Measurements from ENCODE around the gene ZFP57. TPM values are rescaled to one million over a fixed set of nuclear protein-coding genes. Genes with fewer than 3 reads are reported as not detected.
"Not testable (repeated sequence)": the region's sequence is repeated elsewhere in the genome, so short reads cannot be mapped to it uniquely, and the experiment has no call there.

ZFP57 gene
- polyA plus RNA-seq, 3 donors: 0.11 to 0.25 (median 0.20) TPM

DNA sequence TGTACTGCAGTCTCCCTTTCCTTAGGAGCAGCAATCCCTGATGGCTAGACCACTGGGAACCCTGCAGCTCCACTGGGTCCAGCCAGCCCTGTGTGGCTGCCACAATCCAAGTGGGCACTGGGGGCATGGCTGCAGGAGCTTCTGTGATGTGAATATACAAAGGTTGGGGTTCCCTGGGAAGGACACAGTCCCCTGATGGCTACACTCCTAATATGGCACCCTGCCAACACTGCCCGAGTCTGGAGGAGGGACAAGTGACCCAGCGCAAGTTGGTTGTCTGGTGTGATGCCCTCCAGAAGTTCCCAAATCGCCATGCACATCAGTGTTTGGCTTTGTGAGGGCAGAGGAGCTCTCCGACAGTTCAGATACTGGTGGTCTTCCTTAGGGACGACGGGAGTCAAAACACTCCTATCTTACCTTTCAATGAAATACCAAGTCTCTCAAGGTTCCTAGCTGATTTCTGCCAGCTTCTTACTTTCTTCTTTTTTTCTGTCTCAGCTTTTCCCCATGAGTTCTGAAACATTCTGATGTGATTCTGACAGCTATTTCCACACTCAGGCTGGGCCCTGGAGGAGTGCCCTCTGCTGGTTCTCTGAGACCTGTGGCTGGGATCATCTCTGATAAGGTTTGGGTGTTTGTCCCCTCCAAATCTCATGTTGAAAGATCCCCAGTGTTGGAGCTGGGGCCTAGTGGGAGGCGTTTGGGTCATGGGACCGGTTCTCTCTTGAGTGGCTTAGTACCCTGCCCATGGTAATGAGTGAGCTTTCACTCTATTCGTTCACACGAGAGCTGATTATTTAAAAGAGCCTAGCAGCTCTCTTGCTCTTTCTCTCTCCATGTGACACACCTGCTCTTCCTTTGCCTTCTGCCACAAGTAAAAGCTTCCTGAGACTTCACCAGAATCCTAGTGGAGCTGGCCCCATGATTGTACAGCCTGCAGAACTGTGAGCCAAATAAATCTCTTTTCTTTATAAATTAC lies 15.5 kb upstream of the ZFP57 start:
- DNase-seq (ENCODE audit: low read depth in 3 of 3, low spot score in 2 of 3): no peak

DNA sequence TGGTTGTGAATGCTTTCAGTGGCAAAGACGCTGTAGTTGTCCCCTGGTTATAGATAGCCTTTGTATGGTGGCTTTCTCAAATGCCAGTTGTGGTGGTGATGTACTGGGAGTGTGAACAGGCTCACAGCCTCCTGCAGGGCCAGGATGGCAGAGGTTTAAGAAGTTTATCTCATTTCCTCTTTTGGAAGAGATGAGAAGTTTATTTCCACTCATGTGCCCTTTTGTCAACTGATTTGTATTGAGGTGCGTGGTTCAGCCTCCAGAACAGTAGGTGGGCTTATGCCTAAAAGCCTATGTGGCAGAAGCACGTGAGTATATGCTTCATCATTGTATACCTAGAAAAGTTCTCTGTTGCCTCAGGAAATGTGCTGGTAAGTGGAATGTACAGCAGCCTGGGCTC lies 13.7 kb upstream of the ZFP57 start:
- DNase-seq (ENCODE audit: low read depth in 3 of 3, low spot score in 2 of 3): no peak

DNA sequence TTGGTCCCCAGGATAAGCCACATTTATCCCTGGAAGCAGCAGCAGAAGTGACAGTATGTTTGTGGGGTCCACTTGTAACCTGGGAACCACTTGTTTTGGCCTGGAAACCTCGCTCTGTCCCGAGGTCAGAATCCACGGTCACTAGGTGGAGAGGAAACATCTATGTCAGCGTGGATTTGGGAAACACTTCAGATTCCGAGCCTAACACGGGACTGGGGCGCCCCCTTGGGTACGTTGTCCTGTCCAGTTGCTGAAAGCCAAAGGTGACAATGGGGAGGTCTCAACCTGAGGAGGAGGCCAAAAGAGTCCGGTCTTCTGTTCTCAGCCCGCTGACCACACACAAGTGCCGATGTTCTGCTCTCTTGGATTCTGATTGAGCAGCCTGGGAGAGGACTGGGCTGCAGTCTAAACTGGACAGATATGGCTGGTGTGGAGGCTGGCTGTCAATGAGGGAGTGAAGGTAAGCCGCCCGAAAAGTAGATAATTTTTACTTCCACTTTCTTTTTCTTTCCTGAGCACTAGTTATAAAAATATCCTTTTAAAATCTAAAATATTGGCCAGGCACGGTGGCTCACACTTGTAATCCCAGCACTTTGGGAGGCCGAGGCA lies 4.9 kb upstream of the ZFP57 start:
- DNase-seq (ENCODE audit: low read depth in 3 of 3, low spot score in 2 of 3): no peak

DNA sequence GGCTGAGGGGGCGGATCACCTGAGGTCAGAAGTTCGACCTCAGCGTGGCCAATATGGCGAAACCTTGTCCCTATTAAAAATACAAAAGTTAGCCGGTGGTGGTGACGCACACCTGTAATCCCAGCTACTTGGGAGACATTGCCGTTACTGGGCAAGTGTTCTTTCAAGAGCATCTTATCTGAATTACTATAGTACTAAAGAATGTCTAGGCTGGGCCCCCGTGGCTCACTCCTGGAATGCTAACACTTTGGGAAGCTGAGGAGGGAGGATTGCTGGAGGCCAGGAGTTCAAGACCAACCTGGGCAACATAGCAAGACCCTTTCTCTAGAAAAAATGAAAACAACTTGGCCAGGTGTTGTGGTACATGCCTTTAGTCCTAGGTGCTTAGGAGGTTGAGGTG lies 859 bp upstream of the ZFP57 start:
- DNase-seq (ENCODE audit: low read depth in 3 of 3, low spot score in 2 of 3): no peak

DNA sequence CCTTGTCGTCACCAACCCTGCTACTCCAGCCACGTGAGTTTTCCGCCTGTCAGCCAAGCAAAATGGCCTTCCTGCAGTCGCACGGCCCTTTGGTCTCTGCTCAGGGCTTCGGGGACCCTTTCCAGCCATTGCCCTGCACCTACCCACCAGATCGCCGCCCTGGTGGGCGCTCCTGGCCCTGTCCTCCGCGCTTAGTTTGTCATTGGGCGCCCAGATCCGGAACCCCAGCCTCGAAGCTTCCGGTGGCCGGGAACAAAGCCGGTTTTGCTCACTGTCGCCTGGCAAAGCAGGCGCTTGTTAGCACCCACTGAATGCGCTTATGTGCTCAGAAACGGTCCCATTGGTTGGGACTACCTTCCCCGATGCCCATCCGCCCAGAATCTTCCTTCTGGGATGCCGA lies 536 bp downstream of the ZFP57 start:
- DNase-seq (ENCODE audit: low read depth in 3 of 3, low spot score in 2 of 3): no peak

DNA sequence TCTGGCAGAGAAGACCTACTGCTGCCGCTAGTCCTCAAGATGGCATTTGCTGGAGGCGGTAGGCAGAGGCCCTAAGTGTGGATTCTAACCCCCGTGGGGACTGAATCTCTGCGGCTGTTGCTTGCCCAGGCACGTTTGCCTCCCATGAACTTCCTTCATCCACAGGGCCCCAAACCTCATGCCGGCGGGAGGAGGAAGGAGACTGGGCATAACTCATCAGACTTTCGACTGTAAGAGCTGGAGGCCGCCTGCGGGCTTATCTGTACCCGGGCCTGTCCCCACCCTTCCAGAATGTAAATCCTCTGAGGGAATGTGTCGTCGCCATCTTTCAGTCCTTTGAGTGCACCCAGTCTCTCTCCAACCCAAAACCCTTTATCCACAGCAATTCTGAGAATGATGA lies 990 bp downstream of the ZFP57 start:
- DNase-seq (ENCODE audit: low read depth in 3 of 3, low spot score in 2 of 3): no peak

DNA sequence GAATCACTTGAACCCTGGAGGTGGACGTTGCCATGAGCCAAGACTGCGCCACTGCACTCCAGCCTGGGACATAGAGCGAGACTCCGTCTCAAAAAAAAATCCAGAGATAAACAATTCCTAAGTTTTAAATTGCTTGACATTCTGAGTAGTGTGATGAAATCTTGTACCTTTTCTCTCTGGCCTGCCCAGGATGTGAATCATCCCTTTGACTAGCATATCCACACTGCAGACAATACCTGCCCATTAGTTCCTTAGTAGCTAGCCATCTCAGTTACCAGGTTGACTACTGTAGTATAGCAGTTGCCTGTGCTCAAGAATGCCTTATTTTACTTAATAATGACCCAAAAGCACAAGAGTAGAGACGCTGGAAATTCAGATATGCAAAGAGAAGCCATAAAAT lies 2.8 kb downstream of the ZFP57 start:
- no peak for DNase-seq (ENCODE audit: low read depth in 3 of 3, low spot score in 2 of 3)

DNA sequence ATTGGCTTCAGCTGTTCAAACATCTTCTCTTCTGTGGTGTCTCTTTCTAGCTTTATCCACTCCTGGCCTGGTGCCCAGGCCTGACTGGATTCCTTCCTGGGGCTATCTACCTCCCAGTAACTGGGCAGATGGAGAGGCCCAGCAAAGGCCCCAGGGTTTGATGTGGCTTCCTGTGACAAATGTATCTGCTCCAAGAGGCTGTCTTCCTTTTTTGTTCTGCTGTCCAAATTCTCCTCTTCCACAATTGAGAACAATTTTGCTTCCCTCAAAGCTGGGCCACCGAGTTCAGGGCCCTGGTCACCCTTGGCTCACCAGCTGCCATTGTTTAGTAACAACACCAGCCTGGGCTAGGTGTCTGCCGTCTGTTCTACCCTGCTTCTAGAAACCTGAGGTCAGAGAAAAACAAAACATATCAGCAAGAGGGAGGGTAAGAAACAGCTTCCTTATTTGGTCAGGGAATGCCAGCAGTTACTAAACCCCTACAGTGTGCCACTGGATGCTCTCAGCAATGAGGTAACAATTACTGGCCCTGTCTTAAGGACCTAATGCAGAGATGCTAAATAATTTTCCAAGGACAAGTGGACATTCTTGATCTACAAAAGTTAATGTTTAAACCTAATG lies 3.9 kb downstream of the ZFP57 start:
- DNase-seq (ENCODE audit: low read depth in 3 of 3, low spot score in 2 of 3): no peak

DNA sequence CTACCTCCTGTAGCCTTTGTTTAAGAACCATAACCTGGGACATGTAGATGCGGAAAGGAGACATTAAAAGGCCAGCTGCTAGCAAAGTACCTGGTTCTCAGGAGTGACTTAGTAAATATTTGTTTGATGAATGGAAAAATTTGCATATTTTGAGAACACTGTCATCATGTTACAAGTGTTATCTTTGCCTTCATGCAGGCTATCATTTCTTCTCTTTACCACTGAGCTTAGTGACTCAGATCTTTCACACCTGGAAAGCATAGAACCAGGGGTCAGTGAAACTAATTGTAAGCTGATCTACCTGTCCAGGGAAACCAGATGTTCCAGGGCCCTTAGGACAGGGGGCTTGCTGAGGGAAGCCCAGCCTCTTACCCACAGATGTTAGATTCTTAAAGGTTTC lies 5.4 kb downstream of the ZFP57 start:
- DNase-seq (ENCODE audit: low read depth in 3 of 3, low spot score in 2 of 3): no peak

DNA sequence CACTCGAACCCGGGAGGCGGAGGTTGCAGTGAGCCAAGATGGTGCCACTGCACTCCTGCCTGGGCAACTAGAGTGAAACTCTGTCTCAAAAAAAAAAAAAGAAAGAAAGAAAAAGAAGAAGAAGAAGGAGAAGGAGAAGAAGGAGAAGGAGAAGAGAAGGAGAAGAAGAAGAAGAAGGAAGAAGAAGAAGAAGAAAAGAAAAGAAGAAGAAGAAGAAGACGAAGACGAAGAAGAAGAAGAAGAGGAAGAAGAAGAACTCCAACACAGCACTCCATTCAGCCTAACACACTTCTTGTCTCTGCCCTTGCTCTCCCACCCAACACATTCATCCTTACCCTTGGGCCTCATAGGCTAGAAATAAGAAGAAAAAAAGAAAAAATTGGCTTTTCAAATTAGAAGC lies 6.9 kb downstream of the ZFP57 start:
- DNase-seq (ENCODE audit: low read depth in 3 of 3, low spot score in 2 of 3): no peak

DNA sequence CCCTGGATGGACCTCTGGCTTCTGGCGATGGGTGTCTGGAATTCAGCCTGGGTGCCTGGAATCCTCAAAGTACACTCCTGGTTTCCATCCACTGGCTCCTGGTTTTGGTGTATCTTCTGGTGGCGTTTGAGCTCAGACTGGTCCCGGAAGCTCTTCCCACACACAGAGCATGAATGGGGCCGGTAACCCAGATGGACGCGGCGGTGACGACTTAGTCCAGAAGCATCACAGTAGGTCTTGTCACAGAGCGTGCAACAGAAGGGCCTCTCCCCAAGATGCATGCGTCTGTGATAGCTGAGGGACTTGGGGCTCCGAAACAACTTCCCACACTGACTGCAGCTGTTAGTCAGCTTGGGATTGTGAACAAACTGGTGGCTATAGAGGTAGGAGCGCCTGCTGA lies 7.8 kb downstream of the ZFP57 start:
- no peak for DNase-seq (ENCODE audit: low read depth in 3 of 3, low spot score in 2 of 3)

DNA sequence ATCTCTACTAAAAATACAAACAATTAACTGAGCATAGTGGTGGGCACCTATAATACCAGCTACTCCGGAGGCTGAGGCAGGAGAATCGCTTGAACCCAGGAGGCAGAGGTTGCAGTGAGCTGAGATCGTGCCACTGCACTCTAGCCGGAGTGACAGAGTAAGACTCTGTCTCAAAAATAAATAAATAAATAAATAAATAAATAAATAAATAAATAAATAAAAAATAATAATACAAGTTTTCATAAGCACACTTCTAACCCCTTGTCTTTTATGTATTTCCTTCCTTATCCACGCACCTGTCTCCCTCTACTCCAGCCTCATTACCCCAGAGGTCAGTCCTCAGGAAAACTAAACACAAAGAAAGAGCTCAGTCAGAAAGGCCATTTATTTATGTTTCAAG lies 8.8 kb downstream of the ZFP57 start:
- DNase-seq (ENCODE audit: low read depth in 3 of 3, low spot score in 2 of 3): not testable (repeated sequence)

DNA sequence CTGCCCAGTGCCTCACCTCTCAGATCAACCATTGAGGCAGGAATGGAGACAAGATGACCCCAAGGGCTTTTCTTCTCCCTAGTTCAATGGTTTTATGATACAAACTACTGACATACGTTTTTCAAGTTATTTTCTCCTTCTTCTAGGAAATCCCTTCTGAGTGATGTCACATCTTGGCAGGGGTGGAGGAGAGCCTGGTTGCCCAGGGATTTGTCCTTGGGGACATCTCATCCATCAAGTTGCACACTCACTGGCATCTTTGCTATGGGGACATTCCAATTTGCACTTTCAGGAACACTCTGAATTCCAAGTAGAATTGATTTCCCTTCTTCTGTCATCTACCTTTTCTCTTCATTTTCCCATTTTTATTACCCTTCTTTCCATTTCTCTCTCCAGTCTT lies 9.9 kb downstream of the ZFP57 start:
- DNase-seq (ENCODE audit: low read depth in 3 of 3, low spot score in 2 of 3): no peak

DNA sequence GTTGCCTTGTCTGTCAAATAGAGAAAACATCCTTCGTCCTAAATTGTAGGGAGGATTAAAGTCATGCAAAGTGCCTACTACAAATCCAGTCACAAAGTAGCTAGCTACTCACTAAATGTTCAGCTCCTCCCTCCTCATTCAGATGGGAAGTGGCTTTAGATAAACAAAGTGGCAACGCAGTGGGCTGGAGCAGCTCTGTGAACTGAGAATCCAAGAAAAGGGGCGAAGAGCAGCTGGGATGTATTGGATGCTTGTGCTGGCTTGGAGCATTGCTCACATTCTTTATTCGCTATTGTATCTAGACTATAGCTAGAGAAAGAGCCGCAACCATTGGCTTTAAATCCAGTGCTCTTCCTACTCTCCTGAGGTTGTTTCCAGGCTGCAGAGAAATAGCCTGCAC lies 13.8 kb downstream of the ZFP57 start:
- no peak for DNase-seq (ENCODE audit: low read depth in 3 of 3, low spot score in 2 of 3)

DNA sequence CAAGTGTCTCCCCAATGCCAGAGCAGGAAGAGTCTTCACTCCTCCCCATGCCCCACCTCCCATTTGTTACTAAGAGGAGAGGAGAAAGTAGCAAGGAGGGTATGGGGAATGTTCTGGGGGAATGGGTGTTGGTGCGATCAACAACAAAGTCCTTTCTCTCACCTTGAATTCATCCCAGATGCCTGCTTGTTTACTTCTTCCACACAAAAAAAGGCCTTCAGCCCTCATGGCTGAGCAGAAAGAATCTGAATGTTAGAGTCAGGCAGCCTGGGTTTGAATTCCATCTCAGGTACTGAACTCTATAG lies 14.2 kb downstream of the ZFP57 start:
- no peak for DNase-seq (ENCODE audit: low read depth in 3 of 3, low spot score in 2 of 3)

DNA sequence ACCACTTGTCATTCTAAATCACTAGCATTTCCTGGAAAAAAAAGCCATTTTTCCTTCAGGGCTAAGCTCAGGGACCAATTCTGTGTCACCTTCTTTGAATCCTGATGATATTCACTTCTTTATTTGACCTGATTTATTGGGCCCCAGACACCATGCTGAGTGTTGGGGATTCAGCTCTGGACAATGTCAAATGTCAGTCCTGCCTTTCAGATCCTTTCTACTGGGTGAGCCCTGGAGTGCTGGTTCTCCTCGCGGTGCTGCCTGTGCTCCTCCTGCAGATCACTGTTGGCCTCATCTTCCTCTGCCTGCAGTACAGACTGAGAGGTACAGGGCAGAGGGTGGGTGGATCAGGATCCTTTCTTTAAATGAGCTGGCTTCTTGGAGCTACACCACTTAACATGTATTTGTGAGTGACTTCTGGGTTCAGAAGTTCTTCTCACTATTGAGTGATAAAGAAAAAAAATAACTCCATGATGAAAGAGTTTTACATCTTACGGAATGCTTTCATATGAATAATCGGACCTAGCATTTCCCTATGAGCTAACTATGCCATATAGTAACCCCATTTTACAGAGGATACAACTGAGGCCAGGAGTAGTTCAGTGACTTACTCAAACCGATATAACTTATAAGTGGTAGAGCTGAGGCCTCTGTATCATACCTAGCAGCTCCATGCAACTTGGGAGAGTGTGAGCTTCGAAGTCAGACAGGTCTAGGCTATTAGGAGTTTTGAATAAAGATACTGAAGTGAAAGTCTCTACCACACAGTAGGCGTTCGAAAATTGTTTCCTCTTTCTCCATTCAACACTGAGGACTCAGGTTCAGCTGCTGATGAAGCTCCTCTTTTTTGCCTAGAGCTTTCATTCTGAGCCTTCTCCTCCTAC lies 14.8 kb downstream of the ZFP57 start:
- no peak for DNase-seq (ENCODE audit: low read depth in 3 of 3, low spot score in 2 of 3)

DNA sequence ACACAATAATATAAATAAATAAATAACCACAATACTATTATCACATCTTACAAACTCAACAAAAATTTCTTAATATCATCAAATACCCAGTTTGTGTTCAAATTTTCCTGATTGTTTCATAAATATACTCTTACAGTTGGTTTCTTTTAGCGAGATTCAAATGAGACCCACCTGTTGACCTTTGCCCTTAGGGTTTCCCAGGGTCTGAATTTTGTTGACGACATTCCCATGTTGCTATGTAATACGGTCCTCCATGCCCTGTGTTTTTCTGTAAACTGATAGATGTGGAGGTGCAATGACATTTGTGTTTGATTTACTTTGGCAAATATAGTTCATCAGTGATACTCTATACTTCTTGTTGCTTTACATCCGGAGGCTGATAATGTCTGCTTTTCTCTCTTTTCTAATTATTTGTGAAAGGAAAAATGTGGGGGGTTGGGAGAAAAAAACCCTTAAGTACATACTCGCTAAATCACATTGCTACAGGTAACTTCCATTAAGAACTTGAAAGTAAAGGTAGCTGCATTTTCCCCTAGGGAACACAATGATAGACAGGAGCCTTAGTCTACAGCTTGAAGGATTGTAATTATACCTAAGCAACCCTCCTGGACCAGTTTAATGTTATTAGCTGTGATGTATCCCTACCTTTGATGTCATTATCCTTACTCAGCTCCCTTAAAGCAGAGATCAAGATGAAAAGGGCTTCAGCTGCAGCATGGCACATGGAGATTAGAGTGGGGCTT lies 17.5 kb downstream of the ZFP57 start:
- no peak for DNase-seq (ENCODE audit: low read depth in 3 of 3, low spot score in 2 of 3)

DNA sequence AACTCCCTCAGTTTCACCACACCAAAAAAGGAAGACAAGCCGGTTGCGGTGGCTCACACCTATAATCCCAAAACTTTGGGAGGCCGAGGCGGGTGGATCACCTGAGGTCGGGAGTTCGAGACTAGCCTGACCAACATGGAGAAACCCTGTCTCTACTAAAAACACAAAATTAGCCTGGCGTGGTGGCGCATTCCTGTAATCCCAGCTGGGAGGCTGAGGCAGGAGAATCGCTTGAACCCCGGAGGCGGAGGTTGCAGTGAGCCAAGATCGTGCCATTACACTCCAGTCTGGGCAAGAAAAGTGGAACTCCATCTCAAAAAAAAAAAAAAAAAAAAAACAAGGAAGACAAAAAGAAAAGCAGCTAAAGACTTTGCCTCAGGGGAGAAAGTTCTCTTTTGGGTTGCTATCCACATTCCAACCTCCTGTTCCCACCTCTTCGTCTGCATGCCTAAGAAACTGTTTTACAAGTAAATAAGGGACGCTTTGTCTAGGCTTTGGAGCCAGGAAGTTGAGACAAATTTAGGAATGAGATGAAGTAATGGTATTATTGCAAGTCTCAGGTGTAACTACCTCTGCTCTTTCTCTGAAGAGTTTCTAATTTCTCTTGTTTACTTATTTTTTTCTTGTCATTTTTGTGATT lies 19.3 kb downstream of the ZFP57 start:
- DNase-seq (ENCODE audit: low read depth in 3 of 3, low spot score in 2 of 3): not testable (repeated sequence)

DNA sequence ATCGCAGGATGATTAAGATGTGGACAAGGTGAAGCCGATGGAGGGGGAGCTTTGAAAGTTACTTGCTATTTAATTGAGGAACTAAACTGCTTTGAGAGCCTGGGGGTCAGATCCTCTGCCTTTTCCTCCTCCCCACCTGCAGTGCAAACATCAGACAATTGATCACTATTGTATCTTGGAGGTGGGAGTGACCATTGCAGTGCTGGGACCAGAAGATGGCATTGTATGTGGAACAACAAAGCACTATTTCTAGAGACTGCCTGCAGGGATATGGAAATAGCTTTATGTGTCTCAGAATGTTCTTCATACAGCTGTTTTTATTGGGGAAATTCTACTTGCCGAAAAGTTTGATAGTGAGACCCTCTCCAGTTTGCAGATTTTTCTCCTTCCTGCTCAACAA lies 19.9 kb downstream of the ZFP57 start:
- no peak for DNase-seq (ENCODE audit: low read depth in 3 of 3, low spot score in 2 of 3)

DNA sequence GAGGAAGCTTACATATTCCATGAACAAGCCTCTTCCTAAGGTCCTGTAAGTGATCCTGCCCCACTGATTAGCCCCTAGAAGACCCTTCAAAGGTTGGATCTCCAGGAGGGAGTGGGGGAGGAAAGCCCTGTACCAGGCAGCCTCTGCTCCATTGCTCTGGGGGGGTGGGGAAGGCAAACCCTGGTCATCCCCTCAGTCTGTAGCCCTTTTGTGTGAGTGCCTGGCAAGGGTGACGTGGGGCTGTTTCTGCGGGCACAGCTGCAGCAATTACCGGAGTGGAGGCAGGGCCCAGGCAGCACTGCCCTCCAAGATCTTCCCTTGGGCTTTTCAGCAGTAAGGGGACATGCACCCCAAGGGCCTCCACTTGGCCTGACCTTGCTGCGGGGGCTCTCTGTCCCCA lies 24.2 kb downstream of the ZFP57 start, which contains the start of gene MOG:
TSS of gene MOG (plus strand) at position 295 of the 400 bp plus-strand sequence. CDS start 118 bp downstream, outside the sequence.
- no peak for DNase-seq (ENCODE audit: low read depth in 3 of 3, low spot score in 2 of 3)
